HG03520 (cell line): ENCODE data around the gene RELT.

Experiments used
- ATAC-seq: cut with Tn5 transposase; IDR thresholded peaks from one replicate; pipeline ENCODE4 v1.9.1; 2021; ENCODE audit warnings: mild to moderate bottlenecking, moderate library complexity; ENCODE audit not compliant: unreplicated experiment

RELT gene

GRCh38 chr11:73389916-73390315 lies 13.7 kb downstream of the RELT start:
- no peak for ATAC-seq

- no peak for ATAC-seq
Observed at GRCh38 chr11:73390601-73391565, 14.7 kb downstream of the RELT start.

- no peak for ATAC-seq
Observed at GRCh38 chr11:73391665-73392064, 15.5 kb downstream of the RELT start.

GRCh38 chr11:73392108-73393010 lies 16.2 kb downstream of the RELT start:
- no peak for ATAC-seq

- no peak for ATAC-seq
Observed at GRCh38 chr11:73393011-73393380, 16.8 kb downstream of the RELT start.

- ATAC-seq, result no peak
Observed at GRCh38 chr11:73393479-73394415, 17.5 kb downstream of the RELT start.

- ATAC-seq, result no peak
Observed at GRCh38 chr11:73394416-73395296, 18.5 kb downstream of the RELT start.

- no peak for ATAC-seq
Observed at GRCh38 chr11:73395297-73396208, 19.4 kb downstream of the RELT start.

- no peak for ATAC-seq
Observed at GRCh38 chr11:73396251-73396930, 20.2 kb downstream of the RELT start.

GRCh38 chr11:73396985-73397384 lies 20.8 kb downstream of the RELT start:
- ATAC-seq, result no peak

- no peak for ATAC-seq
Observed at GRCh38 chr11:73397468-73398131, 21.4 kb downstream of the RELT start.

GRCh38 chr11:73398132-73398526 lies 21.9 kb downstream of the RELT start:
- no peak for ATAC-seq

- no peak for ATAC-seq
Observed at GRCh38 chr11:73398721-73399120, 22.5 kb downstream of the RELT start.

- ATAC-seq, result no peak
Observed at GRCh38 chr11:73399159-73399590, 23.0 kb downstream of the RELT start.

- ATAC-seq, result no peak
Observed at GRCh38 chr11:73399636-73400035, 23.4 kb downstream of the RELT start.

GRCh38 chr11:73400293-73400692 lies 24.1 kb downstream of the RELT start:
- ATAC-seq, result no peak

- no peak for ATAC-seq
Observed at GRCh38 chr11:73401217-73401923, 25.2 kb downstream of the RELT start.
